MM.1S (cell line): ENCODE results near the gene FMN1.

Experiments
- DNase-seq: peaks from one replicate; pipeline ENCODE4 v3.0.0-alpha.2; 2015
- H2AFZ ChIP-seq: fragments of 300-600 bp; sonication (generic); 2 replicates; pipeline ENCODE4 v1.6.0; 2016; ENCODE audit warnings: antibody characterized with exemption, low read length
- H3F3A ChIP-seq: fragments of 300-600 bp; sonication (generic); 2 replicates; pipeline ENCODE4 v1.6.1; 2016; ENCODE audit warnings: mild to moderate bottlenecking, antibody characterized with exemption, low read length, moderate library complexity, mixed read lengths; ENCODE audit not compliant: insufficient read depth
- H3K27ac ChIP-seq: fragments of 300-600 bp; sonication (generic); 2 replicates; pipeline ENCODE4 v1.5.1; 2016; ENCODE audit warnings: mild to moderate bottlenecking, low read length
- H3K27me3 ChIP-seq: fragments of 300-600 bp; sonication (generic); replicated peaks from 2 replicates; pipeline ENCODE4 v1.6.0; 2016; ENCODE audit warnings: low read length; ENCODE audit not compliant: insufficient read depth
- H3K36me3 ChIP-seq: fragments of 300-600 bp; sonication (generic); replicated peaks from 2 replicates; pipeline ENCODE4 v1.6.1; 2016; ENCODE audit warnings: mild to moderate bottlenecking, low read length, mixed read lengths; ENCODE audit not compliant: insufficient read depth
- H3K4me1 ChIP-seq: fragments of 300-600 bp; sonication (generic); 2 replicates; pipeline ENCODE4 v1.6.1; 2016; ENCODE audit warnings: low read length, mixed read lengths
- H3K4me2 ChIP-seq: fragments of 300-600 bp; sonication (generic); 2 replicates; pipeline ENCODE4 v1.6.0; 2016; ENCODE audit warnings: low read depth, low read length
- H3K4me3 ChIP-seq: fragments of 300-600 bp; sonication (generic); 2 replicates; pipeline ENCODE4 v1.5.1; 2016; ENCODE audit warnings: low read length, mixed read lengths
- H3K79me2 ChIP-seq: fragments of 300-600 bp; sonication (generic); 2 replicates; pipeline ENCODE4 v1.6.1; 2016; ENCODE audit warnings: mixed run types, low read length, mixed read lengths
- H3K9ac ChIP-seq: fragments of 300-600 bp; sonication (generic); 2 replicates; pipeline ENCODE4 v1.6.1; 2016; ENCODE audit warnings: low read length, mixed read lengths
- H3K9me2 ChIP-seq: fragments of 300-600 bp; sonication (generic); replicated peaks from 2 replicates; pipeline ENCODE4 v1.6.1; 2016; ENCODE audit warnings: mild to moderate bottlenecking, low read length, mixed read lengths; ENCODE audit not compliant: insufficient read depth
- H3K9me3 ChIP-seq: fragments of 300-600 bp; sonication (generic); replicated peaks from 2 replicates; pipeline ENCODE4 v1.6.1; 2016; ENCODE audit warnings: mild to moderate bottlenecking, low read length, mixed read lengths; ENCODE audit not compliant: insufficient read depth
- H4K20me1 ChIP-seq: fragments of 300-600 bp; sonication (generic); 2 replicates; pipeline ENCODE4 v1.6.1; 2016; ENCODE audit warnings: mild to moderate bottlenecking, low read length, moderate library complexity, mixed read lengths; ENCODE audit not compliant: insufficient read depth
- EZH2 ChIP-seq: fragments of 300-600 bp; sonication (generic); optimal IDR thresholded peaks from 2 replicates; pipeline ENCODE3; 2017; ENCODE audit warnings: low read depth, mild to moderate bottlenecking, antibody characterized with exemption, low read length, mixed read lengths
- EZH2phosphoT487 ChIP-seq: fragments of 300-600 bp; sonication (generic); IDR thresholded peaks from 2 replicates; pipeline ENCODE4 v1.6.1; 2018; ENCODE audit warnings: antibody characterized with exemption, low read length
- TF ChIP-seq, protein P1 (sequence below): fragments of 300-600 bp; sonication (generic); IDR thresholded peaks from 2 replicates; pipeline ENCODE4 v1.5.1; 2016; ENCODE audit warnings: antibody characterized with exemption, low read length, mixed read lengths

The FMN1 gene

DNA sequence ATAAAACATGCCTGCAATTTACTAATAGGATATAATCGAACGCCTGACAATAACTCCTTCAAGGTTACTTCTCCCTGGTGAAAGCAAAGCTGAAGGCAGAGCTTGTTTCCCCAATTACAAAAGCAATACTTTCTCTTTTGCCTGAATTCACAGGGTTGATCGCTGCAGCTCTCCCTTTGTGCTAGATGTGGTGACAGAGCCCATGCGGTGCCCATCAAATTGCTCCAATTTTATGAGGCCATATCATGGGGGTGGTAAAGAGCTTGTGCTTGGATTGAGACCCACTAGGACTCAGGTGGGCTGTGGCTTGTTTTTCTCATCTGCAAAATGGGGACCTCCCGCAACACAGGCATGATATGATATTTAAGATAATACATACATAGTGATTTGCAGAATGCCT is 333.3 kb downstream of the FMN1 start:
- Histone ChIP-seq H3K4me3 (no peak overlapping the region), H3K36me3 (no peaks in the 10 kb centered on the region), H3K9me2 (no peaks in the 10 kb centered on the region), H3K79me2 (no peaks in the 10 kb centered on the region), H3K9ac (no peak overlapping the region), H3K4me1 (peaks cover 21% of the 10 kb centered on the region), H4K20me1 (no peaks in the 10 kb centered on the region), H3K9me3 (no peaks in the 10 kb centered on the region), H3F3A (0 out of 2 replicates have a peak, but pooled peaks cover 4% of the 10 kb centered on the region), H3K27ac (peak overlapping the region; percentile 36; the same call in 1 of the 2 replicates), H3K4me2 (peak overlapping the region; percentile 71; the same call in 1 of the 2 replicates), H3K27me3 (no peaks in the 10 kb centered on the region), H2AFZ (no peak overlapping the region)
- no peak for TF ChIP-seq EZH2
- no peak for DNase-seq

DNA sequence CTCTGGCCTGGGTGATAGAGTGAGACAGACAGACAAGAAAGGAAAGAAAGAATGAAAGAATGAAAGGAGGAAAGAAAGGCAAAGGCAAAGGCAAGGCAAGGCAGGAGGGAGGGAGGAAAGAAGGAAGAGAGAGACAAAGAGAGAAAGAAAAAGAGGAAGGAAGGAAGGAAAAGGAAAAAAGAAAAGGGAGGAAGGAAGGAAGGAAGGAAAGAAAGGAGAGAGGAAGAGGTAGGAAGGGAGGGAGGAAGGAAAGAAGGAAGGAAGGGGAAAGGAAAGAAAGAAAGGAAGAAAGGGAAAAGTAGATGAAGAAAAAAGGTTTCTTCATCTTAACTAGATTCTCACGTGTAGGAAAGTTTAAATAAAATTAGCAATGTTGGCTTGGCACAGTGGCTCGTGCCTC is 334.5 kb downstream of the FMN1 start:
- H3K9me3 ChIP-seq, result no peaks in the 10 kb centered on the region
- H3F3A ChIP-seq, result 0 out of 2 replicates have a peak, but pooled peaks cover 4% of the 10 kb centered on the region
- no peak for DNase-seq
- H3K27me3 ChIP-seq, result no peaks in the 10 kb centered on the region
- H2AFZ ChIP-seq, result no peak overlapping the region
- peaks cover 21% of the 10 kb centered on the region for H3K4me1 ChIP-seq
- H3K4me2 ChIP-seq, result no peak overlapping the region
- H3K4me3 ChIP-seq, result no peak overlapping the region
- H4K20me1 ChIP-seq, result no peaks in the 10 kb centered on the region
- H3K9me2 ChIP-seq, result no peaks in the 10 kb centered on the region
- TF ChIP-seq EZH2phosphoT487 (no peak), EZH2 (no peak)
- TF ChIP-seq, protein P1, sequence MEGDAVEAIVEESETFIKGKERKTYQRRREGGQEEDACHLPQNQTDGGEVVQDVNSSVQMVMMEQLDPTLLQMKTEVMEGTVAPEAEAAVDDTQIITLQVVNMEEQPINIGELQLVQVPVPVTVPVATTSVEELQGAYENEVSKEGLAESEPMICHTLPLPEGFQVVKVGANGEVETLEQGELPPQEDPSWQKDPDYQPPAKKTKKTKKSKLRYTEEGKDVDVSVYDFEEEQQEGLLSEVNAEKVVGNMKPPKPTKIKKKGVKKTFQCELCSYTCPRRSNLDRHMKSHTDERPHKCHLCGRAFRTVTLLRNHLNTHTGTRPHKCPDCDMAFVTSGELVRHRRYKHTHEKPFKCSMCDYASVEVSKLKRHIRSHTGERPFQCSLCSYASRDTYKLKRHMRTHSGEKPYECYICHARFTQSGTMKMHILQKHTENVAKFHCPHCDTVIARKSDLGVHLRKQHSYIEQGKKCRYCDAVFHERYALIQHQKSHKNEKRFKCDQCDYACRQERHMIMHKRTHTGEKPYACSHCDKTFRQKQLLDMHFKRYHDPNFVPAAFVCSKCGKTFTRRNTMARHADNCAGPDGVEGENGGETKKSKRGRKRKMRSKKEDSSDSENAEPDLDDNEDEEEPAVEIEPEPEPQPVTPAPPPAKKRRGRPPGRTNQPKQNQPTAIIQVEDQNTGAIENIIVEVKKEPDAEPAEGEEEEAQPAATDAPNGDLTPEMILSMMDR, result no peak
- no peak overlapping the region for H3K9ac ChIP-seq
- no peak overlapping the region for H3K27ac ChIP-seq
- H3K79me2 ChIP-seq, result no peaks in the 10 kb centered on the region
- H3K36me3 ChIP-seq, result no peaks in the 10 kb centered on the region

DNA sequence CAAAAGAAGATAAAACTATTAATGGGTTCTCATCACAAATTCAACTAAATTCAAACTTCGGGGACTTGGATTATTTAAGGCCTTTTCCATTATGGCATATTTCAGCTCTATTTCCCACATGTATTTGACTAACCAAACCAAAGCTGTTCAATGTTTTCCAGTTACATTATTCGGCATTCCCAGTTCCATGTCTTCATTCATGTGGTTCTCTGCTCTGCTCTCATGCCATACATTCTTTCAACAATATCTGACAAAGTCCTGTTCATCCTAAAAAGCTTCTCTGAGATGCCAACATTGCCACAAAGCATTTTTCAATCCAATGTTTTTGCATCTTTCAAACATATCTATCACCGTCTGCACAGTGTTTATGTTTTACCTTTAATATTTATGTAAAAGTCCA is 335.3 kb downstream of the FMN1 start:
- Histone ChIP-seq H3K27ac (no peak overlapping the region), H3K4me2 (no peak overlapping the region), H3K79me2 (no peaks in the 10 kb centered on the region), H3K36me3 (no peaks in the 10 kb centered on the region), H3K4me1 (peaks cover 21% of the 10 kb centered on the region), H3K27me3 (no peaks in the 10 kb centered on the region), H2AFZ (no peak overlapping the region), H3K9me2 (no peaks in the 10 kb centered on the region), H3K9me3 (no peaks in the 10 kb centered on the region), H3K4me3 (no peak overlapping the region), H3F3A (0 out of 2 replicates have a peak, but pooled peaks cover 4% of the 10 kb centered on the region), H3K9ac (no peak overlapping the region), H4K20me1 (no peaks in the 10 kb centered on the region)
- TF ChIP-seq EZH2phosphoT487 (no peak), EZH2 (no peak)
- TF ChIP-seq, protein P1, result no peak
- no peak for DNase-seq

DNA sequence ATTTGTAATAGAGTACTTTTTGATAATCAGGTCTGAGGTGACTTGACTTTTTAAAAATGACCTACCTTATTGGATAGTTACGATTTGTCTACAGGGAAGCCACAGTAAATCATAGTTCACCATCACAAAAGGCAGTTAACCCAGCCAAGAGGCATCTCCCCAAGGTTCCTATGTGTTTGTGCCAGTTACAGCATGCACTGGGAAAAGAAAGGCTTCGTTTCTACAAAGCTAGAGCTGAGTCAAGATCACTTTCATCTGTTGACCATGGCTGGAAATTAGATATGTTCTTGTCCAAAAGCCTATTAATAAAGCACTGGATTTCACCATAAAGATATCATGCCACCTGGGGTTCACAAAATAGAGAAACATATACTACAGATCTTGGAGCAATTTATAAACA is 336.8 kb downstream of the FMN1 start:
- H4K20me1 ChIP-seq, result no peaks in the 10 kb centered on the region
- no peaks in the 10 kb centered on the region for H3K9me2 ChIP-seq
- TF ChIP-seq EZH2 (no peak), EZH2phosphoT487 (no peak)
- TF ChIP-seq, protein P1, result no peak
- DNase-seq, result no peak
- no peak overlapping the region for H2AFZ ChIP-seq
- H3K79me2 ChIP-seq, result no peaks in the 10 kb centered on the region
- H3K36me3 ChIP-seq, result no peaks in the 10 kb centered on the region; the same call in 1 of the 2 replicates
- H3K9ac ChIP-seq, result no peak overlapping the region
- H3K4me3 ChIP-seq, result no peak overlapping the region
- H3K4me2 ChIP-seq, result no peak overlapping the region
- peaks cover 20% of the 10 kb centered on the region for H3K4me1 ChIP-seq
- H3F3A ChIP-seq, result 0 out of 2 replicates have a peak, but pooled peaks cover 4% of the 10 kb centered on the region
- no peaks in the 10 kb centered on the region for H3K27me3 ChIP-seq
- no peaks in the 10 kb centered on the region for H3K9me3 ChIP-seq
- H3K27ac ChIP-seq, result no peak overlapping the region
